ENCODE data around the gene PRSS37.

GRCh38 chr7:141872931-141873330 lies 31.6 kb upstream of the PRSS37 start:
- TF ChIP-seq CTCF (IDR thresholded peaks at IDR 0.05) (no peak), POLR2A (IDR thresholded peaks at IDR 0.05) (no peak)

Data from adrenal gland (tissue), 5 donors.